Coronary artery (tissue), 2 donors: Measurements from ENCODE around the gene FAM3C.

Source experiments
- DNase-seq: peaks from one replicate; pipeline ENCODE4 v3.0.0-alpha.2; 2017; ENCODE audit warnings: low spot score
- H3K27ac ChIP-seq, 2 donors: fragments of 200-600 bp; sonication (generic); one replicate each; pipeline ENCODE4 v1.5.1; 2016 to 2019
- H3K4me3 ChIP-seq: fragments of 200-600 bp; sonication (generic); 2 replicates; pipeline ENCODE4 v1.5.1; 2016; ENCODE audit warnings: mild to moderate bottlenecking, moderate library complexity
- CTCF ChIP-seq: fragments of 200-600 bp; sonication (generic); IDR thresholded peaks from one replicate; pipeline ENCODE4 v1.5.1; 2019; ENCODE audit warnings: antibody characterized with exemption

FAM3C gene

DNA sequence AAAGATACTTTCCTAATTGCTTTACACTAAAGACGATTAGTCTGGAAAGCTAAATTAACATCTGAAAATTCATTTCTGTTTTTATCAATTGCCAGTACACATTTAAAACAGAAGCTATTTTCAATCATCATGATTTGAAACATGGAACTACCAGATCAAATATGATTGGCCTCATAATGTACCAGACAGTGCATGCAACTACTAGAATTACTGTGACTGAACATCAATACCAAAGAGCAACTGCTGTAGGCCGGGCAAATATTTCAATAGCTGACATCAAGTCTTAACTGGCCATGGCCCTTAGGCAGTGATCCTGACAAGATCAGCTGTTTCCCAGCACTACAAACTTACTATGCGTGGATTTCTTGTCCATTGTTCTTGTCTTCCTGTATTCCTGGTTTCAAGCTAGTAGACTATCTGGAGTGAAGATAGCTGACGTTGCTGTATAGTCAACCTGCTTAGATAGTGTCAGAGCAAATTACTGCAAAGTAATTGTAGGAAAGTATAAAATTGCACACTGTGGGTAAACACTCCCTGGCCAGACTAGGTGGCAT lies 89.0 kb downstream of the FAM3C start:
- TF ChIP-seq CTCF, result no peak
- no peak for DNase-seq

GRCh38 chr7:121306565-121306964 lies 89.5 kb downstream of the FAM3C start:
- no peak for TF ChIP-seq CTCF
- no peak overlapping the region for H3K27ac ChIP-seq
- no peak overlapping the region for H3K4me3 ChIP-seq
- no peak for DNase-seq

More for the DNA sequence above, 89.0 kb downstream of the FAM3C start:
- Histone ChIP-seq H3K27ac (no peak overlapping the region), H3K4me3 (no peak overlapping the region)

DNA sequence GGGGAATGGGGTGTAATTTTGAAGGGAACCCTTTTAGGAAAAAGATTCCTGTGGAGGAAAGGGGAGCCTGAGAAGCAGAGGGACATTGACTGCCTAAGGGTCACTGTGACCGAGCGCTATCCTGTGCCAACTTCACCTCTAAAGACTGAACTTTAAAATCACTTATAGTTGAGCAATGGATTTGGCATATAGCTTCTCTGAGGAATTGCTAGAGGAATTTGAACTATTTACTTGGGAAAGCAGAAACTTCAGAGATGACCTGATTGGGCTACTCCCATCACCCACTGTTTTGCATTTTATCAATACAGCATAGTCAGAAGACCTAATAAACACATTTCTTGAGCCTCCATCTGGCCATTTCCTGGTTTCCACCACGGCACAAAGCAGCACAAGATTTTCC lies 91.0 kb downstream of the FAM3C start:
- no peak overlapping the region for H3K27ac ChIP-seq
- no peak for TF ChIP-seq CTCF
- DNase-seq, result no peak
- H3K4me3 ChIP-seq, result no peak overlapping the region

- TF ChIP-seq CTCF, result no peak
- no peak for DNase-seq
- H3K4me3 ChIP-seq, result no peak overlapping the region
- no peak overlapping the region for H3K27ac ChIP-seq
Observed at GRCh38 chr7:121304102-121304658, 91.9 kb downstream of the FAM3C start.

GRCh38 chr7:121303422-121304101 lies 92.5 kb downstream of the FAM3C start:
- H3K27ac ChIP-seq, result no peak overlapping the region
- no peak overlapping the region for H3K4me3 ChIP-seq
- TF ChIP-seq CTCF, result no peak
- DNase-seq, result no peak

- Histone ChIP-seq H3K27ac (no peak overlapping the region), H3K4me3 (no peak overlapping the region)
- no peak for TF ChIP-seq CTCF
- no peak for DNase-seq
Observed at GRCh38 chr7:121302214-121302745, 93.8 kb downstream of the FAM3C start.
